ENCODE data around the gene FAM89A. TPM values are rescaled to one million over a fixed set of nuclear protein-coding genes. Genes with fewer than 3 reads are reported as not detected.

The FAM89A gene
- total RNA-seq, 2 experiments from 2014 or later: 14.3 to 15.1 TPM

- intact Hi-C loops (cut with micrococcal nuclease): no loop called here
- H3K36me3 Mint-ChIP-seq: no peaks in the 10 kb centered on the region
- DNase-seq: no peak
- H3K27me3 Mint-ChIP-seq: peaks cover 2% of the 10 kb centered on the region
- H3K4me3 Mint-ChIP-seq: no peak overlapping the region
- CTCF ChIA-PET: no interaction called here
- no peak overlapping the region for H3K27ac Mint-ChIP-seq
- no peaks in the 10 kb centered on the region for H3K4me1 Mint-ChIP-seq (ENCODE audit: low read depth)
- no peaks in the 10 kb centered on the region for H3K9me3 Mint-ChIP-seq
- POLR2A ChIA-PET: no interaction called here
These were observed 29.3 kb upstream of the FAM89A start for GRCh38 chr1:231069333-231069732.

- DNase-seq: no peak
- Mint-ChIP-seq H3K27me3 (peaks cover 2% of the 10 kb centered on the region), H3K27ac (no peak overlapping the region), H3K36me3 (no peaks in the 10 kb centered on the region), H3K9me3 (no peaks in the 10 kb centered on the region), H3K4me3 (no peak overlapping the region), H3K4me1 (ENCODE audit: low read depth) (no peaks in the 10 kb centered on the region)
- CTCF ChIA-PET: no interaction called here
- POLR2A ChIA-PET: no interaction called here
- intact Hi-C loops (cut with micrococcal nuclease): no loop called here
These were observed 28.7 kb upstream of the FAM89A start for GRCh38 chr1:231068762-231069161.

- ChIA-PET CTCF (interaction anchor here (1.0 kb wide), 1 partner anchor 12 kb away, joined by 3 read pairs; no protein-coding TSS in a partner anchor), POLR2A (no interaction called here)
- Mint-ChIP-seq H3K4me3 (no peak overlapping the region), H3K36me3 (no peaks in the 10 kb centered on the region), H3K4me1 (ENCODE audit: low read depth) (no peaks in the 10 kb centered on the region), H3K27me3 (peaks cover 2% of the 10 kb centered on the region), H3K27ac (no peak overlapping the region), H3K9me3 (no peaks in the 10 kb centered on the region)
- intact Hi-C loops (cut with micrococcal nuclease): no loop called here
- DNase-seq: no peak
These were observed 25.6 kb upstream of the FAM89A start for GRCh38 chr1:231065510-231066241.

- H3K4me3 Mint-ChIP-seq: no peak overlapping the region
- no peaks in the 10 kb centered on the region for H3K36me3 Mint-ChIP-seq
- ChIA-PET CTCF (no interaction called here), POLR2A (no interaction called here)
- peaks cover 2% of the 10 kb centered on the region for H3K27me3 Mint-ChIP-seq
- no peaks in the 10 kb centered on the region for H3K9me3 Mint-ChIP-seq
- H3K27ac Mint-ChIP-seq: no peak overlapping the region
- intact Hi-C loops (cut with micrococcal nuclease): no loop called here
- DNase-seq: no peak
- H3K4me1 Mint-ChIP-seq (ENCODE audit: low read depth): no peaks in the 10 kb centered on the region
These were observed 24.4 kb upstream of the FAM89A start for GRCh38 chr1:231064418-231064817.

GRCh38 chr1:231063331-231063730 is 23.3 kb upstream of the FAM89A start:
- intact Hi-C loops (cut with micrococcal nuclease): no loop called here
- Mint-ChIP-seq H3K9me3 (no peaks in the 10 kb centered on the region), H3K4me3 (no peak overlapping the region), H3K27ac (no peak overlapping the region), H3K27me3 (peaks cover 3% of the 10 kb centered on the region), H3K4me1 (ENCODE audit: low read depth) (no peaks in the 10 kb centered on the region), H3K36me3 (no peaks in the 10 kb centered on the region)
- DNase-seq: no peak
- CTCF ChIA-PET: no interaction called here
- POLR2A ChIA-PET: no interaction called here

- Mint-ChIP-seq H3K27me3 (peaks cover 1% of the 10 kb centered on the region), H3K9me3 (no peaks in the 10 kb centered on the region), H3K27ac (no peak overlapping the region), H3K36me3 (no peaks in the 10 kb centered on the region), H3K4me1 (ENCODE audit: low read depth) (no peaks in the 10 kb centered on the region), H3K4me3 (no peak overlapping the region)
- ChIA-PET CTCF (no interaction called here), POLR2A (no interaction called here)
- no peak for DNase-seq
- intact Hi-C loops (cut with micrococcal nuclease): no loop called here
These were observed 22.6 kb upstream of the FAM89A start for GRCh38 chr1:231062500-231063270.

GRCh38 chr1:231059566-231060193 is 19.6 kb upstream of the FAM89A start:
- POLR2A ChIA-PET: no interaction called here
- intact Hi-C loops (cut with micrococcal nuclease): no loop called here
- Mint-ChIP-seq H3K4me3 (no peak overlapping the region), H3K27me3 (peaks cover 3% of the 10 kb centered on the region), H3K4me1 (ENCODE audit: low read depth) (no peaks in the 10 kb centered on the region), H3K27ac (no peak overlapping the region), H3K36me3 (no peaks in the 10 kb centered on the region), H3K9me3 (peaks cover 5% of the 10 kb centered on the region)
- DNase-seq: no peak
- CTCF ChIA-PET: no interaction called here

- no peak for DNase-seq
- Mint-ChIP-seq H3K36me3 (no peaks in the 10 kb centered on the region), H3K4me3 (no peak overlapping the region), H3K9me3 (peaks cover 5% of the 10 kb centered on the region), H3K4me1 (ENCODE audit: low read depth) (peaks cover 4% of the 10 kb centered on the region), H3K27ac (no peak overlapping the region), H3K27me3 (peaks cover 3% of the 10 kb centered on the region)
- intact Hi-C loops (cut with micrococcal nuclease): no loop called here
- POLR2A ChIA-PET: no interaction called here
- CTCF ChIA-PET: no interaction called here
These were observed 18.5 kb upstream of the FAM89A start for GRCh38 chr1:231058416-231059109.

- peaks cover 5% of the 10 kb centered on the region for H3K9me3 Mint-ChIP-seq
- no peak overlapping the region for H3K27ac Mint-ChIP-seq
- H3K36me3 Mint-ChIP-seq: no peaks in the 10 kb centered on the region
- no peak for DNase-seq
- H3K4me1 Mint-ChIP-seq (ENCODE audit: low read depth): peaks cover 12% of the 10 kb centered on the region
- intact Hi-C loops (cut with micrococcal nuclease): no loop called here
- H3K4me3 Mint-ChIP-seq: no peak overlapping the region
- peaks cover 3% of the 10 kb centered on the region for H3K27me3 Mint-ChIP-seq
- ChIA-PET POLR2A (no interaction called here), CTCF (no interaction called here)
These were observed 17.4 kb upstream of the FAM89A start for GRCh38 chr1:231057410-231057809.

- Mint-ChIP-seq H3K9me3 (peaks cover 5% of the 10 kb centered on the region), H3K27me3 (peaks cover 4% of the 10 kb centered on the region), H3K36me3 (no peaks in the 10 kb centered on the region), H3K4me1 (ENCODE audit: low read depth) (peaks cover 12% of the 10 kb centered on the region), H3K27ac (no peak overlapping the region), H3K4me3 (no peak overlapping the region)
- POLR2A ChIA-PET: no interaction called here
- intact Hi-C loops (cut with micrococcal nuclease): no loop called here
- CTCF ChIA-PET: interaction anchor here (1.4 kb wide), 1 partner anchor 10 kb away, joined by 3 read pairs; no protein-coding TSS in a partner anchor
- DNase-seq: no peak
These were observed 15.2 kb upstream of the FAM89A start for GRCh38 chr1:231055271-231055670.

- Mint-ChIP-seq H3K36me3 (no peaks in the 10 kb centered on the region), H3K4me1 (ENCODE audit: low read depth) (peaks cover 12% of the 10 kb centered on the region), H3K27me3 (peaks cover 5% of the 10 kb centered on the region), H3K27ac (no peak overlapping the region), H3K4me3 (no peak overlapping the region), H3K9me3 (peaks cover 5% of the 10 kb centered on the region)
- ChIA-PET POLR2A (interaction anchor here (1.1 to 1.3 kb wide), 3 partner anchors 15 to 80 kb away, joined by 3 to 6 read pairs (median 3); partner anchors contain the start of genes ARV1 and TTC13), CTCF (interaction anchor here (1.2 to 1.4 kb wide), 4 partner anchors 8 to 410 kb away, joined by 3 read pairs; no protein-coding TSS in a partner anchor)
- DNase-seq: peak; percentile 18
- intact Hi-C loops (cut with micrococcal nuclease): no loop called here
These were observed 13.6 kb upstream of the FAM89A start for GRCh38 chr1:231053493-231054162.

All from activated CD4-positive, alpha-beta memory T cell treated with anti-CD3 and anti-CD28 coated beads for 36 hours (primary cell).